Liver (tissue), 9 donors: ENCODE data around the gene P4HA2. TPM values are rescaled to one million over a fixed set of nuclear protein-coding genes. Genes with fewer than 3 reads are reported as not detected.

Source experiments
- DNase-seq: peaks from one replicate; pipeline ENCODE4 v3.0.0-alpha.2; 2017; ENCODE audit warnings: low spot score
- H3K27ac ChIP-seq, 2 donors: one replicate each; pipeline ENCODE4 v1.7.0; 2013; ENCODE audit warnings: inconsistent platforms in 2 of 2, low read length in 2 of 2, control low read depth in 1 of 2, low read depth in 1 of 2, mild to moderate bottlenecking in 1 of 2
- H3K27me3 ChIP-seq, 4 donors: one replicate each; pipeline versions ENCODE4 v1.6.1 to v1.7.0; 2013; ENCODE audit warnings: low read length in 3 of 4, inconsistent platforms in 1 of 4, mild to moderate bottlenecking in 1 of 4, moderate library complexity in 1 of 4; ENCODE audit not compliant: control insufficient read depth in 4 of 4, insufficient read depth in 4 of 4
- H3K36me3 ChIP-seq, 4 donors: one replicate each; pipeline versions ENCODE4 v1.6.1 to v1.7.0; 2013; ENCODE audit warnings: low read length in 3 of 4, mild to moderate bottlenecking in 3 of 4, low read depth in 1 of 4, moderate library complexity in 1 of 4; ENCODE audit not compliant: control insufficient read depth in 4 of 4, insufficient read depth in 3 of 4
- H3K4me1 ChIP-seq, 4 donors: one replicate each; pipeline versions ENCODE4 v1.6.1 to v1.7.0; 2013; ENCODE audit warnings: low read length in 3 of 4, mild to moderate bottlenecking in 3 of 4, moderate library complexity in 1 of 4; ENCODE audit not compliant: control insufficient read depth in 4 of 4, insufficient read depth in 4 of 4
- H3K4me3 ChIP-seq, 3 donors: one replicate each; pipeline versions ENCODE4 v1.6.1 to v1.7.0; 2013; ENCODE audit warnings: low read length in 3 of 3, control low read depth in 1 of 3, low read depth in 1 of 3, mild to moderate bottlenecking in 1 of 3
- H3K9ac ChIP-seq, 2 donors: one replicate each; pipeline ENCODE4 v1.7.0; 2013; ENCODE audit warnings: low read length in 2 of 2, mild to moderate bottlenecking in 2 of 2, moderate library complexity in 2 of 2, control low read depth in 1 of 2, low read depth in 1 of 2
- H3K9me3 ChIP-seq, 4 donors: one replicate each; pipeline versions ENCODE4 v1.6.1 to v1.7.0; 2013; ENCODE audit warnings: low read length in 3 of 4; ENCODE audit not compliant: control insufficient read depth in 4 of 4
- CTCF ChIP-seq: fragments of 150-350 bp; IDR thresholded peaks from 2 replicates; pipeline ENCODE4 v1.5.1; 2017; ENCODE audit warnings: improper control_type of control experiment, low read depth, low read length; ENCODE audit not compliant: missing input control
- FOXA1 ChIP-seq: IDR thresholded peaks from 2 replicates; pipeline ENCODE4 v1.6.1; 2016; ENCODE audit warnings: antibody characterized with exemption
- FOXA2 ChIP-seq: IDR thresholded peaks from 2 replicates; pipeline ENCODE4 v1.6.1; 2016; ENCODE audit warnings: antibody characterized with exemption
- GABPA ChIP-seq, 2 donors: IDR thresholded peaks in 1 of 2; conservative IDR thresholded peaks in 1 of 2; 2 replicates each; pipeline ENCODE4 v1.6.1; 2016; ENCODE audit warnings: antibody characterized with exemption in 2 of 2, mild to moderate bottlenecking in 1 of 2, moderate library complexity in 1 of 2
- HNF4A ChIP-seq, 2 donors: conservative IDR thresholded peaks; 2 replicates each; pipeline ENCODE4 v1.6.1; 2016; ENCODE audit warnings: antibody characterized with exemption in 2 of 2, mild to moderate bottlenecking in 2 of 2
- HNF4G ChIP-seq: IDR thresholded peaks from 2 replicates; pipeline ENCODE4 v1.6.1; 2016; ENCODE audit warnings: antibody characterized with exemption
- JUND ChIP-seq, 2 donors: IDR thresholded peaks; 2 replicates each; pipeline ENCODE4 v1.6.1; 2016; ENCODE audit warnings: antibody characterized with exemption in 2 of 2
- NR2F2 ChIP-seq: IDR thresholded peaks from 2 replicates; pipeline ENCODE4 v1.6.1; 2016; ENCODE audit warnings: antibody characterized with exemption
- RAD21 ChIP-seq, 2 donors: IDR thresholded peaks; 2 replicates each; pipeline ENCODE4 v1.6.1; 2016; ENCODE audit warnings: antibody characterized with exemption in 2 of 2, mild to moderate bottlenecking in 2 of 2
- SP1 ChIP-seq: IDR thresholded peaks from 2 replicates; pipeline ENCODE4 v1.6.1; 2018; ENCODE audit warnings: antibody characterized with exemption, mild to moderate bottlenecking
- TAF1 ChIP-seq: conservative IDR thresholded peaks from 2 replicates; pipeline ENCODE4 v1.6.1; 2016; ENCODE audit warnings: antibody characterized with exemption, mild to moderate bottlenecking
- YY1 ChIP-seq: IDR thresholded peaks from 2 replicates; pipeline ENCODE4 v1.6.1; 2016; ENCODE audit warnings: antibody characterized with exemption, mild to moderate bottlenecking
- ZBTB33 ChIP-seq: IDR thresholded peaks from 2 replicates; pipeline ENCODE4 v1.6.1; 2016; ENCODE audit warnings: antibody characterized with exemption
- WGBS: extraction: QIAGEN DNeasy Blood & Tissue Kit; methylation state at CpG from one replicate; pipeline ENCODE4 v1.1.7; 2013; 5-methylcytosine and 5-hydroxymethylcytosine counted together
- polyA plus RNA-seq, 2 donors: library from polyadenylated mRNA; stranded (reverse) in 1 of 2; unstranded in 1 of 2; fragments of 200-250 nt in 1 of 2; fragments of >200 nt in 1 of 2; fragmentation: Nextera tagmentation in 1 of 2; extraction: Ambion mirVana in 1 of 2; gene quantifications; one replicate each; pipeline versions ENCODE4 v1.2.1 to v1.2.3, GENCODE V29; 2013 to 2015
- total RNA-seq, 2 donors: library from RNA; depleted of rRNA; stranded (reverse); fragments of >200 nt; gene quantifications; one replicate each; pipeline ENCODE4 v1.2.3, GENCODE V29; 2014
- TF ChIP-seq, protein P1 (sequence below): IDR thresholded peaks from 2 replicates; pipeline ENCODE4 v1.6.1; 2016; ENCODE audit warnings: antibody characterized with exemption
- TF ChIP-seq, protein P2 (sequence below): IDR thresholded peaks from 2 replicates; pipeline ENCODE4 v1.6.1; 2016; ENCODE audit warnings: antibody characterized with exemption
- donor health status: healthy.
- donor health status: healthy.
- donor health status: healthy.
- donor health status: healthy.
- donor health status: healthy.

P4HA2 gene
- total RNA-seq (1 to 10 TPM; 5.1 to 7.9 TPM), polyA plus RNA-seq (1 to 10 TPM; 4.6 to 7.2 TPM)

DNA sequence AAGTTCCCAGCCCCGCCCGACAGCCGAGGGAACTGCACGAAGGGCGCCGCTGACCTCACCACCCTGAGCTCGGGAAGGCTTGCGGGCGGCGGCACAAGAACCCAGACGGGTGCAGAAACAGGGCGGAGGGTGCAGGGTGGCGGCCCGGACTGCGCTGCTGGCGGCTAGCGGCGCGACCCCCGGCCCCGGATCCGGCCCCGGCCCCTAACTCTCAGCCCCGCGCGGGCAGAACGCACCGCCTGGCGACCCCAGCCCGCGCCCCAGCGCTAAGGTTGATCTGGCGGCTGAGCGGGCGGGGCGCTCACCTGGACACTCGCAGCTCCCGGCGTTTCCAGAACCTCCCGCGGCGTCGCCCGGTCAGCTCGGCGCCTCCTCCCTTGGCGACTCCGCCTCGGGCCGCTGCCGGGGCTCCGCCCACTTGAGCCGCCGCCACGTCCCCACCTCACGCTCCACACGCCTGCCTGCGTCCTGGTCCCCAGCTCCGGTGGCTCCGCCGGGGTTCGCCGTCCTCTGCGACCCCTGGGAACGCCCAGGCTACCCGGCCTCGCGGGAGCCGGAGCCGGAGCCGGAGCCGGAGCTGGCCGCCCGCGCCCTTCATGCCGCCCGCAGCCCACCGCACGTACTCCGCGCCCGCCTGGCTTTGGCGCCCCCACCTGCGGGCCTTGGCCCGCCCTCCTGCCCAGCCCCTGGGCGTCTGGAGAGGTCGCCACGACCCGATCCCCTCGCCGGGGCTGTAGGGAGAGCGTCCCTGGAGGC lies at the start of gene P4HA2:
TSS of gene P4HA2 (minus strand) at position 369 of the 756 bp plus-strand sequence. CDS start 9,227 bp downstream, outside the sequence.
- no peaks in the 10 kb centered on the region for H3K36me3 ChIP-seq
- TF ChIP-seq HNF4A (conservative IDR thresholded peaks at IDR 0.05): no peak
- TF ChIP-seq CTCF: peak; percentile 18
- H3K27ac ChIP-seq: peak within 1 kb of the TSS; percentile 73 to 75
- H3K4me3 ChIP-seq: peak within 1 kb of the TSS; percentile 9 to 72 (median 57)
- H3K27me3 ChIP-seq: no peaks in the 10 kb centered on the region
- peak within 1 kb of the TSS; percentile 16 to 54 for H3K9ac ChIP-seq
- H3K9me3 ChIP-seq: no peaks in the 10 kb centered on the region
- peak; percentile 80 for DNase-seq
- 2% methylated on average over 91 of the region's 92 CpGs for WGBS
- H3K4me1 ChIP-seq: peaks cover 0 to 10% (median 3%) of the 10 kb centered on the region in 4 donors

DNA sequence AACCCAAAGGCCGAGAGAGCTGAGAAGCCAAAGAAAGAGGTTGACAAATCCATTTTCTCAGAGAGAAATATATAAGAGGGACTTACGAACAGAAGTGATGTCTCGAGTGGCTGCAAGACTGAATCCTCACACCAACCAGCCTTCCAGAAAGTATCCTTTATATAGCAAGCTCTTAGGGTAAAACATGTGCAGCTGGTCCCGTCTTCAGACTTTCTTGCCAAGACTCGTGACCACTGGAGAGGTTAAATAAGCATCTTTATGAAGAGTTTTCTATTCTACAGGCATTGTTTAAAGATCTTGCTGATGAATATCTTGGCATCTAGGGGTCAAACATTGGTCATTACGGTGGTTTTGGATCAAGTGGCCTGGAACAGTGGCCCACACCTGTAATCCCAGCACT lies 49.6 kb upstream of the P4HA2 start:
- no peak for TF ChIP-seq HNF4G
- TF ChIP-seq JUND (IDR thresholded peaks at IDR 0.05): no peak
- TF ChIP-seq FOXA1: no peak
- no peak for TF ChIP-seq ZBTB33
- no peak for TF ChIP-seq SP1
- TF ChIP-seq RAD21 (IDR thresholded peaks at IDR 0.05): no peak
- TF ChIP-seq, protein P1, sequence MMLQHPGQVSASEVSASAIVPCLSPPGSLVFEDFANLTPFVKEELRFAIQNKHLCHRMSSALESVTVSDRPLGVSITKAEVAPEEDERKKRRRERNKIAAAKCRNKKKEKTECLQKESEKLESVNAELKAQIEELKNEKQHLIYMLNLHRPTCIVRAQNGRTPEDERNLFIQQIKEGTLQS: no peak
- TF ChIP-seq NR2F2: no peak
- no peak for TF ChIP-seq FOXA2
- TF ChIP-seq TAF1: no peak
- H3K27ac ChIP-seq: no peak overlapping the region
- H3K9me3 ChIP-seq: no peaks in the 10 kb centered on the region
- peaks cover 0 to 16% (median 0%) of the 10 kb centered on the region in 4 donors for H3K4me1 ChIP-seq
- DNase-seq: no peak
- H3K36me3 ChIP-seq: no peaks in the 10 kb centered on the region
- H3K9ac ChIP-seq: no peak overlapping the region
- H3K4me3 ChIP-seq: no peak overlapping the region
- no peaks in the 10 kb centered on the region for H3K27me3 ChIP-seq
- WGBS: 93% methylated on average over 6 of the region's 6 CpGs

DNA sequence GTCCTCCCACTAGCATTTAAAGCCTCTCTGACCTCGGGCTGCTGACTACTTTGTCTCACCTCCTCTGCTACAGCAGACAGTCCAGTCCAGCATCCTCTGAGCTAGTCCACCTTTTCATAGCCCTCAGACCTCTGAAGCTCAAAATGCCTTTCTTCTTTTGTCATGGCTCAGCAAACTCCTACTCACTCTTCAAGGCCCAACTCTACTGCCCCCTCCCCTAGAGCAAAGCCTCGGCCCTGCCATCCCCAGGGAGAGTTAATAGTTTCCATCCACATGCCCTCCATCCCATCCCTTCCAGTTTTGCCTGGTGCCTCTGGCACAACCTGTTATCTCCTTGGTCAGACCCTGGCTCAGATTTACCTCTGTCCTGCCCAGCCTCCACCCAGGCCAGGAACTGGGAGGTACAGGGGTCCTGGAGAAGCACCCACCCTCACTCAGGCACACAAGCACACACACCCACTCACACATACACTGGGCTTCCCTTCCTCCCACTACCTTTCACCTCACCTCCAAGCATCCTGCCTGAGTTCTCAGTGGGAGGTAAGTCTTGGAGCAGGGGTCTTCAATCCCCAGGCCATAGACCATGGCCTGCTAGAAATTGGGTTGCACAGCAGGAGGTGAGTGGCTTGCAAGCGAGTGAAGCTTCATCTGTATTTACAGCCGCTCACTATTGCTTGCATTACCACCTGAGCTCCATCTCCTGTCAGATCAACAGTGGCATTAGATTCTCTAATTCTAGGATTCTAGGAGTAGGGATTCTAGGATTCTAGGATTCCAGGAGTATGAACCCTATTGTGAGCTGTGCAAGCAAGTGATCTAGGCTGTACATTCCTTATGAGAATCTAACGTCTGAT lies 47.9 kb upstream of the P4HA2 start:
- no peak for DNase-seq
- TF ChIP-seq FOXA2 (no peak), YY1 (no peak), HNF4G (no peak), TAF1 (no peak), RAD21 (IDR thresholded peaks at IDR 0.05) (no peak), CTCF (no peak), ZBTB33 (no peak), SP1 (no peak), JUND (IDR thresholded peaks at IDR 0.05) (no peak), FOXA1 (no peak), GABPA (IDR thresholded peaks at IDR 0.05 in 1 of 2, conservative IDR thresholded peaks at IDR 0.05 in 1 of 2) (no peak)
- TF ChIP-seq, protein P2, sequence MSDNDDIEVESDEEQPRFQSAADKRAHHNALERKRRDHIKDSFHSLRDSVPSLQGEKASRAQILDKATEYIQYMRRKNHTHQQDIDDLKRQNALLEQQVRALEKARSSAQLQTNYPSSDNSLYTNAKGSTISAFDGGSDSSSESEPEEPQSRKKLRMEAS: no peak
- TF ChIP-seq, protein P1: no peak

More for the DNA sequence above, 47.9 kb upstream of the P4HA2 start:
- Histone ChIP-seq H3K4me3 (no peak overlapping the region), H3K9ac (no peak overlapping the region), H3K4me1 (peaks cover 0 to 16% (median 0%) of the 10 kb centered on the region in 4 donors), H3K36me3 (no peaks in the 10 kb centered on the region), H3K27me3 (no peaks in the 10 kb centered on the region), H3K9me3 (no peaks in the 10 kb centered on the region), H3K27ac (no peak overlapping the region)
- 96% methylated on average over 5 of the region's 5 CpGs for WGBS
